Large intestine (tissue), 12 donors: Measurements from ENCODE around the gene SYCP2L. TPM values are rescaled to one million over a fixed set of nuclear protein-coding genes. Genes with fewer than 3 reads are reported as not detected.
"Not testable (repeated sequence)": the region's sequence is repeated elsewhere in the genome, so short reads cannot be mapped to it uniquely, and the experiment has no call there.

Source experiments
- DNase-seq, 2 donors: peaks; one replicate each; pipeline versions ENCODE4 v3.0.0 to v3.0.0-alpha.2; 2013
- H3K27ac ChIP-seq: one replicate; pipeline ENCODE4 v1.5.1; 2013; ENCODE audit warnings: low read length
- H3K27me3 ChIP-seq: 2 replicates; pipeline ENCODE4 v1.6.1; 2013; ENCODE audit warnings: low read length; ENCODE audit not compliant: control insufficient read depth, insufficient read depth
- H3K36me3 ChIP-seq: 2 replicates; pipeline ENCODE4 v1.6.1; 2013; ENCODE audit warnings: low read length; ENCODE audit not compliant: control insufficient read depth, insufficient read depth
- H3K4me1 ChIP-seq: one replicate; pipeline ENCODE4 v1.6.1; 2013; ENCODE audit warnings: low read length; ENCODE audit not compliant: control insufficient read depth, insufficient read depth
- H3K4me3 ChIP-seq: one replicate; pipeline ENCODE4 v1.5.1; 2013; ENCODE audit warnings: low read length
- H3K9me3 ChIP-seq: one replicate; pipeline ENCODE4 v1.6.1; 2013; ENCODE audit warnings: mild to moderate bottlenecking, low read depth, low read length, moderate library complexity; ENCODE audit not compliant: control insufficient read depth
- WGBS: methylation state at CpG from one replicate; pipeline ENCODE4 v1.1.5; 2013; ENCODE audit warnings: low lambda C conversion rate; ENCODE audit not compliant: insufficient coverage; 5-methylcytosine and 5-hydroxymethylcytosine counted together
- long read RNA-seq, 11 donors: transcript quantifications; one replicate each; lab custom pipeline, GENCODE V29; 2026
- polyA plus RNA-seq: library from polyadenylated mRNA; unstranded; fragments of 120-200 nt; gene quantifications from one replicate; pipeline ENCODE4 v1.2.1, GENCODE V29; 2013

The SYCP2L gene
- polyA plus RNA-seq, result 1.4 TPM
- long read RNA-seq, donor 1, result 0 reads
- long read RNA-seq, donor 2, result 0 reads
- long read RNA-seq, donor 3, result 0 reads
- long read RNA-seq, donor 4, result 0 reads
- long read RNA-seq, donor 5, result 0 reads
- long read RNA-seq, donor 6, result 0 reads
- long read RNA-seq, donor 7, result 0 reads
- long read RNA-seq, donor 8, result 0 reads
- long read RNA-seq, donor 9, result 0 reads
- long read RNA-seq, donor 10, result 0 reads
- long read RNA-seq, donor 11, result 0 reads

GRCh38 chr6:10886691-10887502 lies at the start of gene SYCP2L:
TSS of gene SYCP2L (plus strand) at chr6:10887052. CDS start at chr6:10887127, 75 bp downstream.
- Histone ChIP-seq H3K4me3 (peak within 1 kb of the TSS; percentile 37), H3K27ac (no peak within 1 kb of the TSS), H3K9me3 (peaks cover 9% of the 10 kb centered on the region), H3K27me3 (peaks cover 60% of the 10 kb centered on the region), H3K4me1 (peaks cover 4% of the 10 kb centered on the region), H3K36me3 (no peaks in the 10 kb centered on the region)
- DNase-seq, result peak; percentile 33 to 52
- no CpG with 5 or more reads among the region's 58 CpGs for WGBS

GRCh38 chr6:10837622-10837994 lies 49.2 kb upstream of the SYCP2L start:
- Histone ChIP-seq H3K9me3 (peaks cover 16% of the 10 kb centered on the region), H3K4me1 (peaks cover 7% of the 10 kb centered on the region), H3K36me3 (no peaks in the 10 kb centered on the region), H3K27me3 (peaks cover 31% of the 10 kb centered on the region), H3K27ac (no peak overlapping the region), H3K4me3 (peak overlapping the region; percentile 61)
- 0% methylated on average over 4 of the region's 22 CpGs for WGBS
- peak in 1 of 2 donors; percentile 48 for DNase-seq

GRCh38 chr6:10837995-10838793 lies 48.7 kb upstream of the SYCP2L start, which contains the start of gene MAK:
TSS of gene MAK (minus strand) at chr6:10838539. CDS start at chr6:10830648, 7,891 bp downstream.
- Histone ChIP-seq H3K4me3 (peak within 1 kb of the TSS; percentile 61), H3K36me3 (no peaks in the 10 kb centered on the region), H3K4me1 (peaks cover 7% of the 10 kb centered on the region), H3K27ac (no peak within 1 kb of the TSS), H3K27me3 (peaks cover 31% of the 10 kb centered on the region), H3K9me3 (peaks cover 16% of the 10 kb centered on the region)
- DNase-seq, result peak; percentile 87 to 93
- WGBS, result no CpG with 5 or more reads among the region's 53 CpGs

GRCh38 chr6:10838794-10839333 lies 48.0 kb upstream of the SYCP2L start:
- H3K4me3 ChIP-seq, result peak overlapping the region; percentile 61
- H3K27me3 ChIP-seq, result peaks cover 31% of the 10 kb centered on the region
- H3K4me1 ChIP-seq, result peaks cover 7% of the 10 kb centered on the region
- WGBS, result 100% methylated on average over 1 of the region's 8 CpGs
- H3K27ac ChIP-seq, result no peak overlapping the region
- peaks cover 16% of the 10 kb centered on the region for H3K9me3 ChIP-seq
- DNase-seq, result no peak
- no peaks in the 10 kb centered on the region for H3K36me3 ChIP-seq

- DNase-seq, result no peak
- no peak overlapping the region for H3K4me3 ChIP-seq
- H3K27ac ChIP-seq, result no peak overlapping the region
- no peaks in the 10 kb centered on the region for H3K36me3 ChIP-seq
- peaks cover 3% of the 10 kb centered on the region for H3K27me3 ChIP-seq
- no peaks in the 10 kb centered on the region for H3K4me1 ChIP-seq
- H3K9me3 ChIP-seq, result no peaks in the 10 kb centered on the region
These were observed 43.3 kb upstream of the SYCP2L start for GRCh38 chr6:10843554-10843953.

GRCh38 chr6:10847684-10848083 lies 39.2 kb upstream of the SYCP2L start:
- Histone ChIP-seq H3K9me3 (no peaks in the 10 kb centered on the region), H3K27ac (no peak overlapping the region), H3K27me3 (no peaks in the 10 kb centered on the region), H3K4me1 (no peaks in the 10 kb centered on the region), H3K36me3 (no peaks in the 10 kb centered on the region), H3K4me3 (no peak overlapping the region)
- 40% methylated on average over 1 of the region's 3 CpGs for WGBS
- no peak for DNase-seq

- Histone ChIP-seq H3K4me1 (no peaks in the 10 kb centered on the region), H3K4me3 (no peak overlapping the region), H3K36me3 (no peaks in the 10 kb centered on the region), H3K27me3 (no peaks in the 10 kb centered on the region), H3K27ac (no peak overlapping the region), H3K9me3 (no peaks in the 10 kb centered on the region)
- DNase-seq, result no peak
- 100% methylated on average over 2 of the region's 4 CpGs for WGBS
These were observed 37.0 kb upstream of the SYCP2L start for GRCh38 chr6:10849901-10850300.

GRCh38 chr6:10850728-10851127 lies 36.1 kb upstream of the SYCP2L start:
- H3K36me3 ChIP-seq, result no peaks in the 10 kb centered on the region
- H3K4me1 ChIP-seq, result no peaks in the 10 kb centered on the region
- DNase-seq, result no peak
- WGBS, result 14% methylated on average over 1 of the region's 7 CpGs
- no peaks in the 10 kb centered on the region for H3K27me3 ChIP-seq
- no peak overlapping the region for H3K4me3 ChIP-seq
- H3K9me3 ChIP-seq, result peaks cover 3% of the 10 kb centered on the region
- no peak overlapping the region for H3K27ac ChIP-seq

GRCh38 chr6:10852361-10852960 lies 34.4 kb upstream of the SYCP2L start:
- Histone ChIP-seq H3K4me3 (no peak overlapping the region), H3K9me3 (peaks cover 3% of the 10 kb centered on the region), H3K27ac (no peak overlapping the region), H3K4me1 (no peaks in the 10 kb centered on the region), H3K27me3 (no peaks in the 10 kb centered on the region), H3K36me3 (no peaks in the 10 kb centered on the region)
- WGBS, result 100% methylated on average over 2 of the region's 11 CpGs
- DNase-seq, result no peak

GRCh38 chr6:10853849-10854300 lies 33.0 kb upstream of the SYCP2L start:
- not testable (repeated sequence) for H3K27ac ChIP-seq, H3K9me3 ChIP-seq, DNase-seq, H3K4me1 ChIP-seq, H3K4me3 ChIP-seq, H3K27me3 ChIP-seq, H3K36me3 ChIP-seq
- WGBS, result no CpG with 5 or more reads among the region's 6 CpGs
